Esophagus mucosa (tissue), 1 donor: ENCODE data around the gene CREBBP. TPM values are rescaled to one million over a fixed set of nuclear protein-coding genes. Genes with fewer than 3 reads are reported as not detected.
"Not testable (repeated sequence)": the region's sequence is repeated elsewhere in the genome, so short reads cannot be mapped to it uniquely, and the experiment has no call there.

Source experiments
- ATAC-seq: fragments of 200-7000 bp; cut with Tn5 transposase; one replicate; pipeline ENCODE4 v1.9.1; 2020
- total RNA-seq: library from RNA; stranded (reverse); gene quantifications from one replicate; pipeline ENCODE4 v1.2.4, GENCODE V29; 2023
- donor health status: DM: yes; HTN: yes; CAD: no.

CREBBP gene
- total RNA-seq, 1 donor from 2014 or later = 28.1 TPM

GRCh38 chr16:3732171-3732570 is 148.3 kb downstream of the CREBBP start:
- no peak for ATAC-seq

GRCh38 chr16:3731126-3731935 is 149.2 kb downstream of the CREBBP start:
- no peak for ATAC-seq

- no peak for ATAC-seq
Observed at GRCh38 chr16:3730161-3731125, 150.1 kb downstream of the CREBBP start.

GRCh38 chr16:3729161-3730112 is 151.1 kb downstream of the CREBBP start:
- peak; percentile 6 for ATAC-seq

- ATAC-seq = no peak
Observed at GRCh38 chr16:3728424-3729160, 151.9 kb downstream of the CREBBP start.

- ATAC-seq = no peak
Observed at GRCh38 chr16:3727806-3728381, 152.6 kb downstream of the CREBBP start.

GRCh38 chr16:3726021-3726687 is 154.4 kb downstream of the CREBBP start:
- no peak for ATAC-seq

GRCh38 chr16:3725276-3725675 is 155.2 kb downstream of the CREBBP start:
- ATAC-seq = no peak

GRCh38 chr16:3722508-3722907 is 158.0 kb downstream of the CREBBP start:
- ATAC-seq = no peak

- ATAC-seq = no peak
Observed at GRCh38 chr16:3720418-3720817, 160.1 kb downstream of the CREBBP start.

- ATAC-seq = no peak
Observed at GRCh38 chr16:3718628-3719027, 161.9 kb downstream of the CREBBP start.

- ATAC-seq = no peak
Observed at GRCh38 chr16:3718019-3718391, 162.5 kb downstream of the CREBBP start.

- ATAC-seq = peak; percentile 98
Observed at GRCh38 chr16:3717235-3718018, 163.1 kb downstream of the CREBBP start, which contains the start of gene TRAP1. TRAP1 (minus strand) TSS chr16:3717524; CDS start chr16:3717508, 16 bp downstream.

- peak; percentile 45 for ATAC-seq
Observed at GRCh38 chr16:3716831-3717234, 163.7 kb downstream of the CREBBP start.

GRCh38 chr16:3715430-3715829 is 165.1 kb downstream of the CREBBP start:
- no peak for ATAC-seq

GRCh38 chr16:3714378-3714777 is 166.1 kb downstream of the CREBBP start:
- ATAC-seq = not testable (repeated sequence)

- no peak for ATAC-seq
Observed at GRCh38 chr16:3713587-3714242, 166.8 kb downstream of the CREBBP start.

GRCh38 chr16:3712861-3713372 is 167.6 kb downstream of the CREBBP start:
- peak; percentile 10 for ATAC-seq
